GM10248 (cell line): Measurements from ENCODE around the gene FARS2.
A peak's percentile ranks its signal among the peaks of the same experiment; 100 is the strongest.

ENCODE experiments used
- CTCF ChIA-PET: fragments of 300-600 bp; sonication (Branson Sonifier 250); formaldehyde crosslinking; extraction: SDS; loops from one replicate; lab custom pipeline; 2021; ENCODE audit warnings: antibody characterized with exemption; lab: Yijun Ruan, JAX
- POLR2A ChIA-PET: fragments of 350-650 bp; sonication (Branson Sonifier 250); formaldehyde crosslinking; extraction: SDS; loops from one replicate; lab custom pipeline; 2020; ENCODE audit warnings: antibody characterized with exemption; lab: Yijun Ruan, JAX
- DNase-seq: peaks from one replicate; pipeline ENCODE4 v3.0.0; 2012; ENCODE audit errors: extremely low spot score
- TF ChIP-seq, protein P1 (sequence below): IDR thresholded peaks from 2 replicates; pipeline ENCODE4 v1.5.1; 2012; ENCODE audit warnings: mild to moderate bottlenecking, low read depth; ENCODE audit errors: extremely low read depth, missing control alignments, control extremely low read depth

FARS2 gene

DNA sequence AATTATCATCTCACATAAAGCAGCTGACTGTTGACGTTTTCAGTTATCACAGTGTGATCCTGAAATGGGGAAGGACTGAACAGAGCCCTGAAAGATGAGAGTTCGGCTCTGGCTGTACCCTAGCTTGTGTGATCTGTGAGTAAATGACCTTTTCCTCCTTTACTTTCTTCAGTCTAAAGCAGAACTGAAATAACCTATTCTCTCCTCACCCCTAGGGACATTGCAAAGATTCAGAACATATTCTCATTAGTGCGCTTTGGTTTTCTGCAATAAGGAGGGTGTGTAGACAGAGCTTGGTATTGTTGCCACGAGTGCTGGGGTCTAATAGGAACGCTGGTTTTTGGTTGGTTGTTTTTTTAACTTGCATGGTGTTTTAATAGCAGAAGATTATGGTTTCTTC, 16.7 kb downstream of the FARS2 start:
- CTCF ChIA-PET: interaction anchor here (0.9 to 1.4 kb wide), 2 partner anchors 17 to 26 kb away, joined by 3 to 5 read pairs; no protein-coding TSS in a partner anchor

DNA sequence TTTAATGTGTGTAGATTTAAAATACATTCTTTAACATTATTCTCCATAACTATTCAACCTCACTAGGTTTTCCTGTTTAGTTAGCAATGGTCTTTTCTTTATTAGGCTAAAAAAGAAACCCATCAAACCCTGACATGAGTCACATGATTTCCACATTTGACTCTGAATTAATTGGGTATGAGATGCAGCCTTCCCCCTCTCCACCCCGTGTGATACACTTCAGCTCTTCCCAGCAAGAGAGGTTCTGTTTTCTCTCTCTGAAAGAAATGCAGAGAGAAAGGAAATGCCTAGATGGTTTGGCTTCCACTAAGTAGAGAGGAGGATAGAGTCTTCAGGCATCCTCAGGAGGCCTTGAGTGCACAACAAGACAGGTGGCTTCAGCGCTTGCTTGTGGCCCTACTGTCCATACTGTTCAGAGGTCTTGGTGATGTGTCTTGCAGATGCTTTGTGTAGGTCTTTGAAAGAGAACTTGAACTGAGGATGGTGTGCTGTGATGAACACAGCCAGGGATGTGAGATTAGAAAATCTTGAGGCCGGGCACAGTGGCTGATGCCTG, 17.3 kb downstream of the FARS2 start:
- POLR2A ChIA-PET: no interaction called here
- no peak for DNase-seq
- TF ChIP-seq, protein P1, sequence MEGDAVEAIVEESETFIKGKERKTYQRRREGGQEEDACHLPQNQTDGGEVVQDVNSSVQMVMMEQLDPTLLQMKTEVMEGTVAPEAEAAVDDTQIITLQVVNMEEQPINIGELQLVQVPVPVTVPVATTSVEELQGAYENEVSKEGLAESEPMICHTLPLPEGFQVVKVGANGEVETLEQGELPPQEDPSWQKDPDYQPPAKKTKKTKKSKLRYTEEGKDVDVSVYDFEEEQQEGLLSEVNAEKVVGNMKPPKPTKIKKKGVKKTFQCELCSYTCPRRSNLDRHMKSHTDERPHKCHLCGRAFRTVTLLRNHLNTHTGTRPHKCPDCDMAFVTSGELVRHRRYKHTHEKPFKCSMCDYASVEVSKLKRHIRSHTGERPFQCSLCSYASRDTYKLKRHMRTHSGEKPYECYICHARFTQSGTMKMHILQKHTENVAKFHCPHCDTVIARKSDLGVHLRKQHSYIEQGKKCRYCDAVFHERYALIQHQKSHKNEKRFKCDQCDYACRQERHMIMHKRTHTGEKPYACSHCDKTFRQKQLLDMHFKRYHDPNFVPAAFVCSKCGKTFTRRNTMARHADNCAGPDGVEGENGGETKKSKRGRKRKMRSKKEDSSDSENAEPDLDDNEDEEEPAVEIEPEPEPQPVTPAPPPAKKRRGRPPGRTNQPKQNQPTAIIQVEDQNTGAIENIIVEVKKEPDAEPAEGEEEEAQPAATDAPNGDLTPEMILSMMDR: no peak
- CTCF ChIA-PET: interaction anchor here (0.9 to 1.8 kb wide), 3 partner anchors 12 to 17 kb away, joined by 4 to 5 read pairs (median 4); no protein-coding TSS in a partner anchor

More for the DNA sequence above, 16.7 kb downstream of the FARS2 start:
- POLR2A ChIA-PET: no interaction called here
- TF ChIP-seq, protein P1: no peak
- peak; percentile 45 for DNase-seq

DNA sequence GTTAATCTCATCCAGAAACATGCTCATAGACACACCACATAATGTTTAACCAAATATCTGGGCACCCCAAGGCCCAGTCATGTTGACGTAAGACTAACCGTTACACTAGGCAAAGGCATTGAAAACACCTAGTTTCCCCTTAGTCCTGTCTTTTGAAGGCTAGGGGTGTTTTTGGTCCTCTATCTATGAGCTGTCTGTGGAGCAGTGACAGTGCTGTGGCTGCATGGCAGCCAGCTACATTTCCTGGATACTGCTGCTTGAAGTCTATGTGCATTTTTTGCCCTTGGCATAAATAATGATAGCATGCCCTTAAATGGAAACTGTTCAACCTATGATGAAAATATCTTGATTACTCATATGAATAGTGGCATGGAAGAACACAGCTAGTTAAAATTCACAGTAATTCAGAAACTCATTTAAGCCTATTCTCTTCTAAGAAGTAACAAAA, 18.6 kb downstream of the FARS2 start:
- ChIA-PET CTCF (interaction anchor here (1.7 to 1.8 kb wide), 3 partner anchors 14 to 23 kb away, joined by 4 to 7 read pairs (median 4); no protein-coding TSS in a partner anchor), POLR2A (interaction anchor here (0.5 kb wide), 1 partner anchor 135 kb away, joined by 3 read pairs; no protein-coding TSS in a partner anchor)
- TF ChIP-seq, protein P1: no peak
- DNase-seq: no peak

DNA sequence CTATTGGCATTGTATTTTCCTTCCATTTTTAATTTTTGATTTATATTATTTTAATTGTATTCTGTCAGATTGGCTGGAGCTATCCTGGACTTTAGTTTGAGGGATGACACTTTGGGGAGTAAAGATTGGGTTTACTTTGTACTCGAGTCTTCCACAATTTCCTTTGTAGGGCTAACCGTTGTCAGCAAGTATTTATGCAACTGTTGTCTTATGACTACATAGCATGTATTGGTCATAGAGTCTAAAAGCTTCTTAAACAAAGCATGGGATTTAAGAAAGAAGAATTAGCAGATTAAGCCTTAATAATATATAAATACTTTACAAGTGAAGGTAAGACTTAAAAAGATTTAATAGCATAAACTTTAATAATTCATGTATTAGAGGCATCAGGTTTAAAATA, 19.6 kb downstream of the FARS2 start:
- POLR2A ChIA-PET: no interaction called here
- TF ChIP-seq, protein P1: no peak
- CTCF ChIA-PET: interaction anchor here (1.6 to 1.8 kb wide), 2 partner anchors 14 to 22 kb away, joined by 3 to 7 read pairs; no protein-coding TSS in a partner anchor
- DNase-seq: no peak

DNA sequence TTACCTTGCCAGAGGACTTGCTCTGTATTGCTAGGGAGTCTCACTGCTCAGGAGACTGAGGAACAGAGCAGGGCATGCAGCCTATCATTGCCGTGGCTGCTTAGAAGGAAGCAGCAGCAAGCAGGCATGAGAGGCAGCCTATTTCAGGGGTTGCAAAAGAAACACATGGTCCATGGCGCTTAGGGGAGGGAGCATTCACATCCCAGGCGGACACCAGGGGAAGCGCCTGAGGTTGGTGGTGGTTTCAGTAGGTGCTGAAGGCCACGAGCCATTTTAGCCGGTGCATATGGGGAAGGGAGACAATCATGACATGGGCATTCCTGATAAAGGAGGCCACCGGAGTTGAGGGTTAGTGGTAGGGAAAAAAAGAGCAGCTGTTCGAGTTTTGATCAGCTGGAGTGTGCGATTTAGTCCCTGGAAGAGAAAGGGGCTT, 20.9 kb downstream of the FARS2 start:
- DNase-seq: no peak
- TF ChIP-seq, protein P1: no peak
- CTCF ChIA-PET: interaction anchor here (0.7 to 1.5 kb wide), 2 partner anchors 31 to 87 kb away, joined by 3 read pairs; no protein-coding TSS in a partner anchor
- POLR2A ChIA-PET: no interaction called here

DNA sequence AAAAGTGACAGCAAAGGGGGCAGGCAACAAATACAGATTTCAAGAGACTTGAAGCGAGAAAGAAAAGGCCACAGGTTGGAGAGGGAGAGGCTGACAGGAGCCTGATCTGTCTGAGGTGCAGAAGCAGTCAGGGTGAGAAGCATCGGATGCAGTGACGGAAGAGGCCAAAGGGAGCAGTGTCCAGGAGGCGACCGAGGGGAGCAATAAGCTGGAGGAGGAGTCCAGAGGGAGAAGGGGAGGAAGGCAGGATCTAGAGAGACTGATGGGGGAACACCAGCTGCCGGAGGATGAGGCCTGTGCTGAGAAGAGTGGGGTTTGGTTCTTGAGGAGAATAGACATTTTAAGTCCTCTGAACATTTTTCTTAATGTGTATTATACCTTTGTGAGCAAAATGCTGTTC, 23.8 kb downstream of the FARS2 start:
- ChIA-PET CTCF (interaction anchor here (0.9 to 1.6 kb wide), 2 partner anchors 11 to 36 kb away, joined by 3 read pairs; no protein-coding TSS in a partner anchor), POLR2A (no interaction called here)
- TF ChIP-seq, protein P1: no peak
- no peak for DNase-seq
